Skeletal muscle satellite cell (primary cell): ENCODE measurements around the gene DYTN.

Experiments used
- H3K27me3 ChIP-seq: 2 replicates; pipeline ENCODE4 v1.7.0; 2013; ENCODE audit warnings: low read length; ENCODE audit not compliant: control insufficient read depth, insufficient read depth
- H3K36me3 ChIP-seq: 2 replicates; pipeline ENCODE4 v1.7.0; 2013; ENCODE audit warnings: mild to moderate bottlenecking, control low read depth, low read length; ENCODE audit not compliant: insufficient read depth
- H3K4me1 ChIP-seq: 2 replicates; pipeline ENCODE4 v1.7.0; 2013; ENCODE audit warnings: low read length; ENCODE audit not compliant: control insufficient read depth, insufficient read depth
- H3K4me2 ChIP-seq: 2 replicates; pipeline ENCODE4 v1.7.0; 2013; ENCODE audit warnings: mild to moderate bottlenecking, low read length
- H3K4me3 ChIP-seq: 2 replicates; pipeline ENCODE4 v1.7.0; 2013; ENCODE audit warnings: low read length
- H3K9ac ChIP-seq: 2 replicates; pipeline ENCODE4 v1.7.0; 2013; ENCODE audit warnings: mild to moderate bottlenecking, low read depth, low read length, moderate library complexity
- H3K9me3 ChIP-seq: replicated peaks from 2 replicates; pipeline ENCODE4 v1.7.0; 2013; ENCODE audit warnings: mild to moderate bottlenecking, control low read depth, low read length

Gene DYTN

DNA sequence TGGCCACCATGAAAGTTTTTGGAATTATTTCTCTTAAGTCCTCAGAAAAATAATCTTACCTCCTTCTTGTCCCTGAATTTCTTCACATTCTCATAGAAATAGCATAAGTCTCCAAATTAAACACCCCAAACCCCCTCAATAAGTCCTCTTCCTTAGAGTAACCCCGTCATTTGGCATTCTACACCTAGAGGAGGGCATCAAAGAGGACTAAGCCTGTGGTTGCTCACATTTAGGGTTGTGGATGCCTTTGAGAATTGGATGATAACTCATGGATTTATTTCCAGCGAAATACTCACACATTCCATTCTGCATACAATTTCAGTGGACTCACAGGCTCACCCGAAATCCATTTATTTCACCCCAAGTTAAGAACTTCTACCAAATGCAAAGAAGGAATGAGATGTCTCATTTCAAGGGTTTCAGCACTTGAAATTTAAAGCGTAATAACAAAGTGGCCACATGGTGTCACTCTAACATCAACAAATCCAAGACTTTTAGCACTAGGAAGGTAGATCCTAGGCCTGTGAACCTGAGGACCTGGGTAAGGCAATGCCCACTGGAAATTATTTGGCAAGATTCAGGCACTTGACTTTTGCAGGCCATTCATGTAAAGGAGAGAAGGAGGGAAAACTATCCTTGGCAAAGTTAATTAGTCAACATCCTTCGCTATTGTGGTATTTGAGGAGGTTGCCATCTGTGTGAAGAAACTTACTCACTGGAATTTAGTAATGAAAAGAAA, 24.6 kb downstream of the DYTN start:
- no peak overlapping the region for H3K4me3 ChIP-seq
- no peak overlapping the region for H3K9ac ChIP-seq
- H3K4me1 ChIP-seq, result no peaks in the 10 kb centered on the region
- H3K36me3 ChIP-seq, result no peaks in the 10 kb centered on the region
- H3K9me3 ChIP-seq, result no peaks in the 10 kb centered on the region
- H3K4me2 ChIP-seq, result no peak overlapping the region
- H3K27me3 ChIP-seq, result peaks cover 16% of the 10 kb centered on the region

DNA sequence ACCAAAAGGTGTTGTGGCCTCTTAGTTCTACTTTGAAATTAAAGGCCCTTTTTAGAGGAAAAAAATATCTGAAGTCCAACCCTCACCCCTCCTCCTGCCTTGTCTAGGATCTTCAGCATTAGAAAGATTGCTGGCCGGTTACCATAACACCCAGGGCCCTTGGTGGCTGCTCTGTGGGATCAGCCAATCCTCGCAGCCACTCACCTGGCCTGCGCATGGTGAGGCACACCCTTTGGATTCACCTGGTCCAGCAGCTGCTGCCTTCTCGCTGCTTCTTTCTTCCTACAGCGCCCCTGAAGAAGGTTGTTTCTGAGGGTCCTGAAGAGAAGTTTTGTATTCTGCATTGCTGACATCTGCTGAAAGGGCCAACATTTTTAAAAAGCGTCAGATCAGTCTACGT, 25.2 kb downstream of the DYTN start:
- peaks cover 19% of the 10 kb centered on the region for H3K27me3 ChIP-seq
- no peak overlapping the region for H3K4me2 ChIP-seq
- H3K9me3 ChIP-seq, result no peaks in the 10 kb centered on the region
- H3K9ac ChIP-seq, result no peak overlapping the region
- H3K4me3 ChIP-seq, result no peak overlapping the region
- no peaks in the 10 kb centered on the region for H3K36me3 ChIP-seq
- H3K4me1 ChIP-seq, result no peaks in the 10 kb centered on the region

DNA sequence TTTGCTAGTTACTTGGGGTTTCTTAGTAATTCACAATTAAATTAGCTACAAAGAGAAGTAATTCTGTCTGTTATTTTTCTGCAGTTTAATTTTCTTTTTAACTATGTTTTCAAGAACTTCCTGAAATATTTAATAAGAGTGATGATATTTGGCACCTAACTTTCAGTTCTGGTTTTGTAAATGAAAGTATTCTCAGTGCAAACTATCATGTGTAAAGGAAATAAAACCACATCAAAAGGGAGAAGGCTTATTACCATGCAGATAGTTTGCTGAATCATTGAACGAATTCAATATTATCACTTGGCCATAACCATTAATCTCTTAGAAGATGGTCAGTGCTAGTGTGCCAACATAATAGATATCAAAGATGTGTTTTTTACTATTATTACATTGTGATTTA, 29.2 kb downstream of the DYTN start:
- Histone ChIP-seq H3K4me1 (no peaks in the 10 kb centered on the region), H3K9ac (no peak overlapping the region), H3K36me3 (no peaks in the 10 kb centered on the region), H3K9me3 (no peaks in the 10 kb centered on the region), H3K27me3 (peaks cover 32% of the 10 kb centered on the region), H3K4me3 (no peak overlapping the region), H3K4me2 (no peak overlapping the region)

DNA sequence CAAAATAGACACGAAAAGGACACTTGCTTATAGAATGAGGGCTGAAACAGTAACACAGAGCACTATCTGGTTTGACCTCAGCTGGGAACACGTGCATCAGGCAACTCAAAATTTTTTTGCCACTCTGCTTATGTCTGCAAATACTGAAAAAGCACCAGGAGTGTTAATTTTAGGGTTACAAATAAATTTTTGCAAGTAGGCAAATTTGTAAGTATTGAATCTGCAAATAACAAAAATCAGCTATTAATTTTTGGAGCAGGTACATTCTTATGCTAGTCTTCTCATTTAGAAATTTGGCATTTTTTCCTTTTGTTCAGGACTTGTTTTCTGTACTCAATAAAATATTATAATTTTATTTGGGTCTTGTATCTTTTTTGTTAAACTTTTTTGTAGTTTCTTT, 29.7 kb downstream of the DYTN start:
- no peaks in the 10 kb centered on the region for H3K9me3 ChIP-seq
- H3K4me2 ChIP-seq, result no peak overlapping the region
- no peaks in the 10 kb centered on the region for H3K4me1 ChIP-seq
- H3K4me3 ChIP-seq, result no peak overlapping the region
- H3K36me3 ChIP-seq, result no peaks in the 10 kb centered on the region
- peaks cover 32% of the 10 kb centered on the region for H3K27me3 ChIP-seq
- no peak overlapping the region for H3K9ac ChIP-seq

DNA sequence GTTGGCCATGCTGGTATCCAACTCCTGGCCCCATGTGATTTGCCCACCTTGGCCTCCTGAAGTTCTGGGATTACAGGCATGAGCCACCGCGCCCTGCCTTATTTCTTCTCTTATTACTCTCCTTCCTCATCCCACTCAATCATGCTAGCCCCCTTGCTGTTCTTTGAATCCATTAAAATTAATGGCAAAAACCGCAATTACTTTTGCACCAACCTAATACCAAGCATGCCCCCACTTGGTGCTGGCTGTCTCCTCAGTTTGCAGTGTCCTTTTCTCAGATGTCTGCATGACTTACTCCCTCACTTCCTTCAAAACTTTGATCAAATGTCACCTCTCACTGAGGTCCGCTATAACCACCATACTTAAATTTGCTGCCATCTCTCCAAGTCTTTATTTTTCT, 34.6 kb downstream of the DYTN start:
- Histone ChIP-seq H3K9ac (no peak overlapping the region), H3K9me3 (no peaks in the 10 kb centered on the region), H3K4me1 (no peaks in the 10 kb centered on the region), H3K36me3 (no peaks in the 10 kb centered on the region), H3K4me2 (no peak overlapping the region), H3K27me3 (peaks cover 28% of the 10 kb centered on the region), H3K4me3 (no peak overlapping the region)

DNA sequence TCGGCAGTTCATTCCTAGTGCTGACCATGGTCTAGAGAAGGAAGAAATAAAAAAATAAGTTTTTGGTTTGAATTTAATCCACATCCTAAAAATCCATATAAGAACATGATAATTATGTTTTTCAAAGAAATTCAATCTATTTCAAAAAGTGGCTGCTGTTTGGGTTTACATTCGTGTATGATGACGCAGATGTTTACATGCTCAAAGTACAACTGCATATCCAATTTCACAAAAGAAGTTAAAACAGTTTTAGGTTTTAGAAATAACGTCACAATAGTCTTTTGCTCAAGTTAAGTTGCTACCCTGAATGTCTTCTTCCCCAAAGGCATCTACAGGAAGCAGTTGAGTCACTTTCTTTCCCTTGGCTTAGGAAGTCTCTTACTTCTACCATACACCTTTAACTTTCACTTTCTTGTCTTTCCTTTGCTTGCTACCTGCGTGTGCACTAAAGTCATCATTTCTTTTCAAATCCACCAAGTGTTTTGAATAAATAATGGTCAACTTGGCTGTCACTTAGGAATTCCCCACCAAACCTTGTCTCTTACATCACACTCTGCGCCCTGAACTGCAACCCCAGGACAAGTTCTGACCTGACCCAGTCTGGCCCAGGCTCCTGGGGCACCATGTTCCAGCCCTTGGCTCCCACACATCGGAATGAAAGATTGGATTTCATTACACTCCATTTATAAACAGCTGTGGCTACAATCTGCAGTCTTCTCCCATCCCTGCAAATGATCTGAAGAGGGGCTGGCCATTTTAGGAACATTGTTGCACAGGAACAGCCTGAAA, 47.5 kb downstream of the DYTN start:
- H3K4me3 ChIP-seq, result no peak overlapping the region
- H3K4me1 ChIP-seq, result no peaks in the 10 kb centered on the region
- H3K9me3 ChIP-seq, result no peaks in the 10 kb centered on the region
- peaks cover 8% of the 10 kb centered on the region for H3K27me3 ChIP-seq
- H3K36me3 ChIP-seq, result no peaks in the 10 kb centered on the region
- no peak overlapping the region for H3K9ac ChIP-seq
- H3K4me2 ChIP-seq, result no peak overlapping the region

DNA sequence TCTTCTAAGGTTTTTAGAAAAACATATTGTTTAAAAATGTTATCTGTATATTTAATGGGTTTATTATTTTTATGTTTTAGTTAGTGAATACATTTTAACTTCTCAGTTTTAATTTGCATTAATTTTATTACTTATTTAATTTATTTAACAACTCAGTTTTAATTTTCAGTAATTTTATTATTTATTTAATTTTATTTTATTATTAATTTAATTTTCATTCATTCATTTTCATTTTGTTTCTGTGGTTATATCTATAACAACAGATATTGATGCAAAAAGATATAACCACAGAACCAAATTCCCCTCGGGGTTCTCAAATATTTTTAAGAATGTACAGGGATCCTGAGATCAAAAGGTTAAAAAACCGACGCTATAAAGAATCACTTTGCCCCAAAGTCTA, 52.9 kb downstream of the DYTN start:
- Histone ChIP-seq H3K4me2 (no peak overlapping the region), H3K27me3 (peaks cover 17% of the 10 kb centered on the region), H3K4me3 (no peak overlapping the region), H3K9me3 (no peaks in the 10 kb centered on the region), H3K9ac (no peak overlapping the region), H3K36me3 (no peaks in the 10 kb centered on the region), H3K4me1 (no peaks in the 10 kb centered on the region)

DNA sequence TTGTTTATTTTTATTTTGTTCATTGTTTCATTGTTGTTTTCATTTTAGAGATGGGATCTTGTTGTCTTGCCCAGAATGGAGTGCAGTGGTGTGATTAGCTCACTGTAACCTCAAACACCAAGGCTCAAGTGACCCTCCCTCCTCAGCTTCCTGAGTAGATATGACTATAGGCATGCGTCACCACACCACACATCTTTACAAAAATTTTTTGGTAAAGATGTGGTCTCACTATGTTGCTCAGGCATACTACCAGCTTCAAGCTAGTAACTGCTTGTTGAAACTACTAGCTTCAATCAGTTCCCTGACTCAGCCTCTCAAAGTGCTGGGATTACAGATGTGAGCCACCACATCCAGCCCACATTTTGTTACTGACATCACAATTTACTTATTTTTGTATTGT, 61.1 kb downstream of the DYTN start:
- Histone ChIP-seq H3K4me3 (no peak overlapping the region), H3K27me3 (peaks cover 7% of the 10 kb centered on the region), H3K4me2 (no peak overlapping the region), H3K9ac (no peak overlapping the region), H3K9me3 (no peaks in the 10 kb centered on the region), H3K36me3 (no peaks in the 10 kb centered on the region), H3K4me1 (no peaks in the 10 kb centered on the region)

DNA sequence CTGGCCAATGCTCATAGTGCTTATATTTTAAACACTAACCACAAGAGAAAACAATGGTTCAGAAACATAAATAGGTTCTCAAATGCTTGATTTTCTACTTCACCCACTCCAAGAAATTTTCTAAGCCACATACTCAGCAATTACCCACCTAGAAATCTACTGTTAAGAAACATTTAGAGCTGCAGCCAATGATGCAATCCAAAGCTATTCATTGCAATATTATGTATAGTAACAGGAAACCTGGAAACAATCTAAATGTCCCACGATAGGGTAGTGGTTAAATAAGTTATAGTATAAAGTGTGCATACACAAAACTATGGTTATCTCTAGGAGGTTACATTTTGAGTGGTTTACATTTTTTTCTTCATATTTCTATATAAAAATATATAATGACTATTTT, 70.2 kb downstream of the DYTN start:
- Histone ChIP-seq H3K4me1 (no peaks in the 10 kb centered on the region), H3K4me2 (no peak overlapping the region), H3K9ac (no peak overlapping the region), H3K36me3 (no peaks in the 10 kb centered on the region), H3K4me3 (no peak overlapping the region), H3K27me3 (no peaks in the 10 kb centered on the region), H3K9me3 (no peaks in the 10 kb centered on the region)

DNA sequence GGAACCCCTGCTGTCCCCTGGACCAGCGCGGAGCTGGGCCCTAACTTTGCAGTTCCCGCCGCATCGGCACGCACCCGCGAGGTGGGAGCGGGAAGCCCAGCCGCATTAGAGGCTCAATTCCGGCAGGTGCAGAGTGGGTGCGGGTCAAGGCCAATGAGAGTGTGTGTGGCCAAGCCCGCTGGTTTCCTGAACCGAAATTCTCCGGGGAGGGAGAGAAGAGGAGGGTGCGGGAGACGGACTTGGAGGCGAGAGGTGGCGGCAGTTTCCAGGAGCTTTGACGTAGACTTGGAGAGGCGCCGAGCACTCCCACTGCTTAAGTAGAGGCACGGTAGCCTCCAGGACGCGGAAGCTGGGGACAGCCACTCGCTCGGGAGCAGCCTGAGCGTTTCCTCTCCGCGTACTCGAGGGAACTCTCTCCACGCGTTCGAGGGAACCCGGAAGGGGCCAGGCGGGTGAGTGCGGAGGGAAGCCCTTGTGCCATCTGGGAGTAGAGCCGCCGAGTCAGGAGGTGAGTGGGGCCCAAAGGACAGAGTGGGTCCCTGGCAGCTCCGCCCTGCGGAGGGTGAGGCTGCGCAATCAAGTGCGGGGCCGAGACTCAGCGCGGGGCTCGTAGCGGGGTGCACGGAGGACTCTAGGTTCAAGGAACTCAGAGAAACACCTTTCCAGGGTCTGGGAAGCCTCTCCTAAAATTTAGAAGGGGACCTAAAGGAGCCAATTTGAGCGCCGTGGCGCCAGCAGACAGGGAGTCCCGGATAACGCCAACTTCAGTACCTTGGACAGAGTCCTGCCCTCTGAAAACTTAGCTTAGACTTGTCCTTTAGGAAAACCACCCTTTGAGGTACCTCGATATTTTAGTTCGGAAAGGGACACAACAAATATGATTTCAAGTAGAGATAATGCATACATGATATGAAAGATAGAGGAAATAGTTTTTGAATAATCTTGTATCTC, 75.8 kb downstream of the DYTN start, which contains the start of gene FAM237A:
TSS of gene FAM237A (plus strand) at position 413 of the 951 bp plus-strand sequence. CDS start 1,750 bp downstream, outside the sequence.
- Histone ChIP-seq H3K36me3 (no peaks in the 10 kb centered on the region), H3K4me1 (no peaks in the 10 kb centered on the region), H3K27me3 (peaks cover 20% of the 10 kb centered on the region), H3K4me2 (peak within 1 kb of the TSS; percentile 61), H3K4me3 (no peak within 1 kb of the TSS), H3K9ac (no peak within 1 kb of the TSS), H3K9me3 (no peaks in the 10 kb centered on the region)

DNA sequence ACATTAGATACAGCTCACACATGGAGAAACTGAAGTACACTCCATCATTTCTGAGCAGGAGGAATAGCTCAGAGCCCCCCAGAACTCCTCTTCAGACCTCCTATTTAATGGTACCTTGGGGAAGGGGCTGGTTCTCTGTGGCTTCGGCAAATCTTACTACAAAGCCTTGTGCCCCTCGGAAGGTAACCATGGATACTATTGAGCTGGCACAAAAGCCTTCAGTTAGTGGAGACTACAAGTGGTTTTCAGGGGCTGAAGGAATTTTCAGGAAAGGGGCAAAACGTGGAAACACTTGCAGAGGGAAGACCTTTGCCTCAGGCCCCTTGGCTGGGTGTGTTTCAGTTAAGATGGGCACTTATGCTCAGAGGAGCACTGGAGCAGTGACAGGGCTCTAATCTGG, 77.0 kb downstream of the DYTN start:
- Histone ChIP-seq H3K9ac (no peak overlapping the region), H3K4me2 (no peak overlapping the region), H3K4me1 (no peaks in the 10 kb centered on the region), H3K4me3 (no peak overlapping the region), H3K36me3 (no peaks in the 10 kb centered on the region), H3K27me3 (peaks cover 20% of the 10 kb centered on the region), H3K9me3 (no peaks in the 10 kb centered on the region)
